NCI-H524 (cell line): ENCODE results near the gene PAX2.

Experiments used
- DNase-seq, 2 experiments: peaks; one replicate each; lab custom pipeline; 2025; lab: John Stamatoyannopoulos, UW

Gene PAX2

GRCh38 chr10:100739517-100740368, 5.6 kb upstream of the PAX2 start:
- peak; percentile 65 to 72 for DNase-seq

- no peak for DNase-seq
These were observed 4.7 kb upstream of the PAX2 start for GRCh38 chr10:100740476-100741377.

- DNase-seq, result no peak
These were observed 3.9 kb upstream of the PAX2 start for GRCh38 chr10:100741378-100742075.

GRCh38 chr10:100742076-100742771, 3.2 kb upstream of the PAX2 start:
- no peak for DNase-seq

- no peak for DNase-seq
These were observed 2.4 kb upstream of the PAX2 start for GRCh38 chr10:100742936-100743335.

- DNase-seq, result peak in 1 of 2 experiments; percentile 51
These were observed 1.7 kb upstream of the PAX2 start for GRCh38 chr10:100743626-100744135.

GRCh38 chr10:100744136-100744986, 1.0 kb upstream of the PAX2 start:
- no peak for DNase-seq

- no peak for DNase-seq
These were observed 751 bp downstream of the PAX2 start for GRCh38 chr10:100745882-100746783.

GRCh38 chr10:100746784-100747455, 1.5 kb downstream of the PAX2 start:
- DNase-seq, result no peak

GRCh38 chr10:100747456-100748230, 2.3 kb downstream of the PAX2 start:
- DNase-seq, result peak in 1 of 2 experiments; percentile 12

GRCh38 chr10:100748231-100749058, 3.1 kb downstream of the PAX2 start:
- DNase-seq, result no peak

- no peak for DNase-seq
These were observed 3.6 kb downstream of the PAX2 start for GRCh38 chr10:100749059-100749308.

GRCh38 chr10:100749309-100750217, 4.2 kb downstream of the PAX2 start:
- no peak for DNase-seq

GRCh38 chr10:100750291-100751210, 5.2 kb downstream of the PAX2 start:
- DNase-seq, result no peak
